Fibroblast of villous mesenchyme (primary cell): ENCODE measurements around the gene MGAT1. TPM values are rescaled to one million over a fixed set of nuclear protein-coding genes. Genes with fewer than 3 reads are reported as not detected.

Source experiments
- DNase-seq: peaks from one replicate; pipeline ENCODE4 v3.0.0-alpha.2; 2010; ENCODE audit warnings: low read depth
- H3K4me3 ChIP-seq: 2 replicates; pipeline ENCODE4 v1.5.1; 2011; ENCODE audit warnings: low read depth, mild to moderate bottlenecking, low read length
- total RNA-seq: library from RNA; depleted of rRNA; stranded (reverse); fragments of >200 nt; gene quantifications from 2 replicates; pipeline ENCODE4 v1.2.3, GENCODE V29; 2012
- TF ChIP-seq, protein P1 (sequence below): IDR thresholded peaks from 2 replicates; pipeline ENCODE4 v1.5.1; 2012; ENCODE audit warnings: low read depth, mild to moderate bottlenecking, low read length; ENCODE audit not compliant: insufficient read depth

The MGAT1 gene
- total RNA-seq, 1 donor, result 104 TPM

GRCh38 chr5:180804129-180804618, 1.6 kb upstream of the MGAT1 start:
- no peak for DNase-seq
- TF ChIP-seq, protein P1, sequence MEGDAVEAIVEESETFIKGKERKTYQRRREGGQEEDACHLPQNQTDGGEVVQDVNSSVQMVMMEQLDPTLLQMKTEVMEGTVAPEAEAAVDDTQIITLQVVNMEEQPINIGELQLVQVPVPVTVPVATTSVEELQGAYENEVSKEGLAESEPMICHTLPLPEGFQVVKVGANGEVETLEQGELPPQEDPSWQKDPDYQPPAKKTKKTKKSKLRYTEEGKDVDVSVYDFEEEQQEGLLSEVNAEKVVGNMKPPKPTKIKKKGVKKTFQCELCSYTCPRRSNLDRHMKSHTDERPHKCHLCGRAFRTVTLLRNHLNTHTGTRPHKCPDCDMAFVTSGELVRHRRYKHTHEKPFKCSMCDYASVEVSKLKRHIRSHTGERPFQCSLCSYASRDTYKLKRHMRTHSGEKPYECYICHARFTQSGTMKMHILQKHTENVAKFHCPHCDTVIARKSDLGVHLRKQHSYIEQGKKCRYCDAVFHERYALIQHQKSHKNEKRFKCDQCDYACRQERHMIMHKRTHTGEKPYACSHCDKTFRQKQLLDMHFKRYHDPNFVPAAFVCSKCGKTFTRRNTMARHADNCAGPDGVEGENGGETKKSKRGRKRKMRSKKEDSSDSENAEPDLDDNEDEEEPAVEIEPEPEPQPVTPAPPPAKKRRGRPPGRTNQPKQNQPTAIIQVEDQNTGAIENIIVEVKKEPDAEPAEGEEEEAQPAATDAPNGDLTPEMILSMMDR, result no peak
- no peak overlapping the region for H3K4me3 ChIP-seq

- H3K4me3 ChIP-seq, result peak overlapping the region; percentile 54
- TF ChIP-seq, protein P1, result peak; percentile 28
- peak; percentile 46 for DNase-seq
Measured at GRCh38 chr5:180803181-180804128, 849 bp upstream of the MGAT1 start.

DNA sequence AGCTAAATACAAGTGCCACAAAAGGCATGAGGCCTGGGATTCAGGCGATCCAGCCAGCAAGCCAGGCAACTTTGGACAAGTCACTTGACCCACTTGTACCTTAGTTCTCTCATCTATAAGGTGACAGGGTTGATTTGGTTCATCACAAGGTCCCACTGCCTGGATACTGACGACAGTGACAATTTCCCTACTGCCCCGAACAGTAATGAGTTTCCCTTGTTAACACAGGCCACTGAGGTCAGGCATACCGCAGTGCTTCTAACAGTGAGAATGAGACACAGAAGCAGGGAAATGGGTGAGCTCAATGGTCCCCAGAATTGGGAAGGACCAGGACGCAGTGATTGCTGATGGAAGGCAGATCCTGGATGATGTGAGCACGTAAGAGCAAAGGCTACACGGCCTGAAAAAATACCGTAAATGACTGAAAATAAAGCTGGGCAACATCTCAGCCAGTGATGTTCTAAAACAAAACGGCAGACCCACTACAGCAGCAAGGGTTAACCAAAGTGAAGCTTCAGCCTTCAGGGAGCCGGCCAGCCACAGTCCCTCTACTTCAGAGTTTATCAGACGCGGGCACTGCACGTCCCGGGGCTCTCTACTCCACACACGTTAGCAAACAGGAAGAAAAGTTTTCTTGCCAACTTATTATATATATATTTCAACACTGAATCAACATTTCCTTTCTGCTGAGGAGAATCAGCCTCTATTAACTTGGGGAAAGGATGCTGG, 846 bp downstream of the MGAT1 start:
- TF ChIP-seq, protein P1, result no peak
- H3K4me3 ChIP-seq, result peak overlapping the region; percentile 88
- DNase-seq, result no peak

DNA sequence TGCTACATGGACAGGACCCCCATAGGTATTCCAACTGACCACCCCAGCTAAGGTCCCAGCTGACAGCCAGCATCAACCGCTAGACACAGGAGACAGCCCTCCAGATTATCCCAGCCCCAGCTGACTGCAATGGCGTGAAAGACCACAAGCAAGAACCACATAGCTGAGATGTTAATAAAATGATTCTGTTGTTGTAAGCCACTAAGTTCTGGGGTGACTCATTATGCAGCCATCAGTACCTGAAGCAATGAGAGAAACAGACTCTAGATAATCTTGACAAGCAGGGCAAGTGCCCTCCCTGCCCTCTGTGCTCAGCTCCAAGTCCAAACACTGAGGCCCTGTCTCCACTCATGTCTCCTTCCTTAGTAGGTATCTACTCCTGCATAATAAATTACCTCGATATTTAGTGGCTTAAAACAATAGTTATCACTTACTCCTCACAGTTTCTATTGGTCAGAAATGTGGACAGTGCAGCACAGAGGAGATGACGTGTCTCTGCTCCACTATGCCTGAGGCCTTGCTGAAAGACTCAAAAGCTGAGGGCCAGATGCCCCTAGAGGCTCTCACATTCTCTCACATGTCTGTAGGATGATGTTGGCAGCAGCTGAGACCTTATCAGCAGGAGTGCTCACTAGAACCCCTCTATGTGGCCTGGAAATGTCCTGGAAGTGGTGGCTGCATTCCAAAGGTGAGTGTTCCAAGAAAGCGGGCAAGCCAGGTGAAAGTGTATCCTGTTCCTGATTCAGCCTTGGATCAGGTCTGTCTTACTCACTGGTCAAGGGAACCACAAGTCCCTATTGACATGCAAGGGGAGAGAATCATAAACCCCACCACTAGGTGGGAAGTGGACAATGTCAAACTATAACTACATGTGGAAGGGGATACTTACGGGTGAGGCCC, 2.5 kb downstream of the MGAT1 start:
- H3K4me3 ChIP-seq, result no peak overlapping the region
- peak; percentile 61 for DNase-seq
- TF ChIP-seq, protein P1, result peak; percentile 5

- DNase-seq, result no peak
- TF ChIP-seq, protein P1, result no peak
- no peak overlapping the region for H3K4me3 ChIP-seq
Measured at GRCh38 chr5:180799194-180799593, 3.4 kb downstream of the MGAT1 start.

- no peak for DNase-seq
- H3K4me3 ChIP-seq, result no peak overlapping the region
- TF ChIP-seq, protein P1, result no peak
Measured at GRCh38 chr5:180798193-180798592, 4.4 kb downstream of the MGAT1 start.
